ENCODE results near the gene EFTUD2.

Gene EFTUD2

DNA sequence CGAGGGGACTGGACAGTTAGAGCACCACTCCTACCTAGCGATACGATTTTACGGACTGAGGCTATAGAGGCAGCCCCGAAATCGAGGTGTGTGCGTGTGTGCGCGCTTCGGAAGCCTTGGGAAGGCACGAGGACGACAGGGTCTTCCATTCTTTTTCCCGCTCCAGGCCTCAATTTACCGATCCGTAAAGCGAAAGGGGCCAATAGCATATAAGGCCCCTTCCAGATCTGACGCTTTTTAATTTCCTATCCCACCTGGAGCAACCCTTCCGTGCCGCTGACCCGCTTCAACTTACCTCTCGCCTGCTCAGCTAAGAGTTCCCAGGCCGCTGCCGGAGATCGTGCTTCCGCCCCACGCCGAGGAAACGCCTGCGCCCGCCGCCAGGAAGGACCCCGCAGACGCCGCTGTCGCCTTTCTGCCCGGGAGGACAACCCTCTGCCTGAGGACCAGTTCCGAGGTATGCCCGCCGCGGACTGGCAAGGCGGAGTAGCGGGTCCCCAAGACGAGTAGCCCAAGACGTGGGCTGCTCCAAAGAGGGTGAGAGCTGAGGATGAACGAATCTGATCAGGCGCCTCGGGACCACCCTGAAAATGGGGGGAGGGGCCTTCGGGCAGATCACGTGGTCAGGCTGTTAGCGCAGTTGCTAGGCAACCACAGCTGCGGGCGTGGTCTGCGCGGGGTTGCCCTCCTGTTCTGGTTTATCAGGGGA, at the start of gene EFTUD2:
Gene EFTUD2 (minus strand): TSS at position 372 of the 709 bp plus-strand sequence. CDS start 4,924 bp downstream, outside the sequence.
- DNase-seq = peak; percentile 93

DNA sequence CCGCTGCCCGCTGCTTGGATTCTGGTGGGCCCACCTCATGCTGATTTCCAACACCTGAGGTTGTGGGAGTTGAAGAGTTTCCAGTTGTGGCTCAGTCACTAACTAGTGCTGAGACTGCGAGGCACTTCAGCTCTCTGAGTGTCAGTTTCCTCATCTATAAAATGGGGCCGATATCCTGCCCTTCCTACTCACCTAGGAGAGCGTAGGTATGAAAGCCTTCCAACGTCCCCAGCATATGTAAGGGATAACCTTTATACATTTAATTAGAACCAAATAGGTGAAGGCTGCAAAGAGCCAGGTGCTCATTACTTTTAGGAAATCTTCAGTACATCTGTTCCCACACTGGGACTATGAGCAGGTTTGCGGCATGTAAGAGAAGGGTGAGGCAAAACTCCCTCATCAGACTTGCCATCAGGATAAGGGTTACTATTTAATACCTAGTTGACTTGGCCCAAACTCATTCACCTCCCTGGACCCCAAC, 49.1 kb upstream of the EFTUD2 start:
- peak; percentile 1 for DNase-seq

DNA sequence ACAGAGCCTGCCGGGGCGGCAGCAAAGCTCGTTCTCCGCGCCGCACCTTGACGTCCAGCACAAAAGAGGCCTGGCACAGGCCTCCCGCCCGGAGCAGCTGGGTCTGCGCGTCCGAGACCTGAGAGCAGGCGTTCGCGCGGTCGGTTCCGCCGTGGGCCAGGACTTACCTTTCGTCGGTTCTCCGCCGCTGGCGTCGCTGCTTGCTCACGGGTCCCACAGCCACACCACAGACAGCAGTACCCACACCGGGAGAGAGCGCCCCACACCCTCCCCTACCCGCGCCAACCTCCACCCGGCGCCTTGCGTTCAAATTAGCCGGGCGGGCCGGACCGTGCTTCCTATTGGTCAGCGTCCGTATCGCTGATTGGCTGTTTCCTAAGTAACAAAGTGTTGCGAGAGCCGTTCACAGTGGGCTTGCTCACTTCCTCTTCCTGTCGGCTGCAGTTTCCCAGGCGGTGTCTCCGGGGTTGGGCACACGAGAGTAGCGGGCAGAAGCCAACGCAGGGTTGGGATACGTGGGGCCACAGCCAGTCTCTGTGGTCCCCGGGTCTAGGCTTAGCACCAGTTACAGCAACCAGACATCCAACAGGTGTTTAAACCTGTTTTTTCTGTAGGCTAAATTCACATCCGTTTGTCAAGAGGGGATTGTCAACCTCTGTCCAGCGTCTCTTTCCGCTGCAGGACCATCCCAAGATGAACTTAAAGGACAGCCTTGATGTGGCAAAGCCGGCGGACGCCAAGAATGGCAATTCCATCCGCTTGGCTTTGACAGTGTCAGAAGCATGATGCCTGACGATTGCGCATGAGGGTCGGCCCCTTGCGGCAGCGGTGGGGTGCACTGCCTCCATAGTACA, 48.4 kb upstream of the EFTUD2 start, which contains the start of gene KIF18B:
Gene KIF18B (minus strand): TSS at position 313 of the 854 bp plus-strand sequence. CDS start 11,429 bp downstream, outside the sequence.
- DNase-seq = peak; percentile 97

DNA sequence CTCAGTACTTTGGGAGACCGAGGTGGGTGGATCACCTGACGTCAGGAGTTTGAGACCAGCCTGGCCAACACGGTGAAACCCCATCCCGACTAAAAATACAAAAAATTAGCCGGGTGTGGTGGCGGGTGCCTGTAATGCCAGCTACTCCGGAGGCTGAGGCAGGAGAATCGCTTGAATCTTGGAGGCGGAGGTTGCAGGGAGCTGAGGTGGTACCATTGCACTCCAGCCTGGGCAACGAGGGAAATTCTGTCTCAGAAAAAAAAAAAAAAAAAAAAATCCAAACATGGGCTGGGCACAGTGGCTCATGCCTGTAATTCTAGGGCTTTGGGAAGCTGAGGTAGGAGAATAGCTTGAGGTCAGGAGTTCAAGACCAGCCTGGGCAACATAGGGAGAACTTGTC, 46.4 kb upstream of the EFTUD2 start:
- peak; percentile 1 for DNase-seq

DNA sequence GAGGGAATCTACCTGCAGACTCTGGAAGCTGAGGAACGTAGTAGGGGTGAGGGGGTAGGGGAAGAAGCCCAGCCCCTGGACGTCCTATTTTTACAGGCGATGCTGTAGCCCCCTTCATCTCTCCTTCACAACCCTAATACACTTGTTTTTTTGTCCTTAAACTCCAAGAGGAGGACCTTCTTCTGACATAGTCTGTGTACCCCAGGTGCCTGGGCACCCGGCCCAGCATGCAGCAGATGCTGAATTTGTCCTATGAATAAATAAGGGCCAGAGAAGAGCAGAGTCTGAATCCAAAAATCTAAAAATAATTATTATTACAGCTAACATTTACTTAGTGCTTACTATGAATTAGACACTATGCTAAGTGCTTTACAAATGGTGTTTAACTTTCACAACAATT, 43.2 kb upstream of the EFTUD2 start:
- DNase-seq = no peak

DNA sequence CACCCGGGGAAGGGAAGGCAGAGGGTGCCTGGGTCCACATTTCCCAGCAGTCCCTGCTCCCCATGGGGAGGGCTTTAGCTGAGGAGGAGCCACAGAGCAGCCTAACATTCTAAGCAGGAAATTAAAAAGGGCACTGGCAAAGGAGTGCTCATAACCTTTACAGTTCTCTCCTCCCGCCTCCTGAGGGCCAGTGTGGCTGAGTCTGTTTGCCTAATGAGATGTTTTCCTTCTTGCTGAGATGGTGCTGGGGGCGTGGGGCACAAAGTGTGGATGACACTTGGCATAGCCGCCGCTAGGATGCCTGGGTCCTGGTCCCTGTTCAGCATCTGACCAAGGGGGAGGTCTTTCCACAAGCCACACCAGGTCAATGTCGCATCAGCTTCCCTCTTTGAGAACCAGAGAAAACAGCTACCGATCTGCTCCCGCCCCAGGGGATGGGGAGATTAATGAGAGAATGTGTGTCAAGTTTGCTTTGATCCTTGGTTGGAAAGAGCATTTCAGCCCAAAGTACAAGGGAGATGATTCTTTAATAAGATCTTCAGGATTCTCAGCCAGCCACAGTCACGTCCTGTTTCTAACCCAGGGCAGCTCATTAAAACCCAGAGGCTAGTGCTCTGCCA, 42.6 kb upstream of the EFTUD2 start:
- no peak for DNase-seq

DNA sequence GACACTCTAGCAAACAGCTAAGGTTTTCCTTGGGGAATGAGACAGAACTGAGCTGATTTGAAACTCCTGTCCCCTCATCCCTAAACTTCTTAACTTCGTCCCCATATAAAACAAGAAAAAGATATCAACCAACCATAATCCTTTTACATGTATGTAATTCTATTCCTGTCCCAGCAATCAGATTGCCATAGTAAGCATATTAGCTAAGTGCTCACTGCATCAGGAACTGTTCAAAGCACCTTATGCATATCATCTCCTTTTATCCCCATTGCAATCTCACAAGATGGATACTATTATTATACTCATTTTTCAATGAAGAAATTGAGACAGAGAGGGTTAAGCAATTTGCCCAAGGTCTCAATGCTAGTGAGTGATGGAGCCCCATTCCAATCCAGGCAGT, 41.5 kb upstream of the EFTUD2 start:
- no peak for DNase-seq

DNA sequence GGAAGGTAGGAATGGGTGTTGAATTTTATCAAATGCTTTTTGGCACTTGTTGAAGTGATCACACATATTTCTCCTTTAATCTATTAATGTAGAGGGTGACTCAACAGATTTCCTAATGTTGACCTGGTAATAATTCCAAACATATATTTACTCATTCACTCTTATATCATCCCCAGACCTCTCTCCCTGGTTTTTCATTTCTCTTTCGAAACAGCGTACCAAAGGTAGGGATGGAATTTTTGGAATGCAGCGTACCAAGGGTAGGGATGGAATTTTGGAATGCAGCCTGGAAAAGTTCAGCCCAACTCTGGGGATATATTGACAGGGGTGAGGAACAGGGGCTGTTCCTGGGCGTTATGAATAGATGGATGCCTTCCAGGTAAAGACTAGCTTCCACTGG, 41.1 kb upstream of the EFTUD2 start:
- no peak for DNase-seq

DNA sequence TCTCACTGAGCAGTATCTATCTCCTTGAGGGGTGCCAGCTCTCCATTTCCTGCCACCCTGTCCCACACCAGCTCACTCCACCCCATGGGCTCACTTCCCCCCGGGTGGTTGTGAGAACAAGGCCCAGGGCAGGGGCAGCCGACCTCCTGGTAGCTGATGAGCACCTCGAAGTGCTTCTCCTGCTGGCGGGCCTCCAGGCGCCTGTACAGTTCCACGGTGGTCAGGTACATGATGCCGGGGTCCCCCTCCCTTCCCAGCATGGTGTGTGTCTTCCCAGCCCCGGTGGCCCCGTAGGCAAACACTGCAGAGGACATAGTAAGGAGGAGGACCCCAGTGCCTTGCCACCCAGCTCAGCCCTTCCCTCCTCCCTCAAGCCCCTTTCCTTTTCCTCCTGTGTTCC, 35.9 kb upstream of the EFTUD2 start:
- no peak for DNase-seq

DNA sequence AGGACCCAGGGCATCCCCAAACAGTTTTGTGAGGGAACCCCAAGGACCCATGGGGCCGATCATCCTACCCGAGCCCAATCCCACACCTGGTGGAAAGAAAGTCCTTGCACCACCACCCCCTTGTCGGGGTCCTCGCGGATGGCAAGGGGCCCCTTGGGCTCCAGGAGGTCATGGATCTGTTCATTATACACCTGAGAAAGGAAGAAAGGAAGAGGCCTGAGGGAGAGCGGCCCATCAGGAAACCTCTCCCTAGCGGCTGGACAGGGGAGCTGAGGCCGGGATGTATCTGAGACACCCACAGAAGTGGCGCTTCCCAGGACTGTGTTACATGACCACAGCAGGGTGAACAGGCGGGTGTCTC, 35.5 kb upstream of the EFTUD2 start:
- DNase-seq = no peak

DNA sequence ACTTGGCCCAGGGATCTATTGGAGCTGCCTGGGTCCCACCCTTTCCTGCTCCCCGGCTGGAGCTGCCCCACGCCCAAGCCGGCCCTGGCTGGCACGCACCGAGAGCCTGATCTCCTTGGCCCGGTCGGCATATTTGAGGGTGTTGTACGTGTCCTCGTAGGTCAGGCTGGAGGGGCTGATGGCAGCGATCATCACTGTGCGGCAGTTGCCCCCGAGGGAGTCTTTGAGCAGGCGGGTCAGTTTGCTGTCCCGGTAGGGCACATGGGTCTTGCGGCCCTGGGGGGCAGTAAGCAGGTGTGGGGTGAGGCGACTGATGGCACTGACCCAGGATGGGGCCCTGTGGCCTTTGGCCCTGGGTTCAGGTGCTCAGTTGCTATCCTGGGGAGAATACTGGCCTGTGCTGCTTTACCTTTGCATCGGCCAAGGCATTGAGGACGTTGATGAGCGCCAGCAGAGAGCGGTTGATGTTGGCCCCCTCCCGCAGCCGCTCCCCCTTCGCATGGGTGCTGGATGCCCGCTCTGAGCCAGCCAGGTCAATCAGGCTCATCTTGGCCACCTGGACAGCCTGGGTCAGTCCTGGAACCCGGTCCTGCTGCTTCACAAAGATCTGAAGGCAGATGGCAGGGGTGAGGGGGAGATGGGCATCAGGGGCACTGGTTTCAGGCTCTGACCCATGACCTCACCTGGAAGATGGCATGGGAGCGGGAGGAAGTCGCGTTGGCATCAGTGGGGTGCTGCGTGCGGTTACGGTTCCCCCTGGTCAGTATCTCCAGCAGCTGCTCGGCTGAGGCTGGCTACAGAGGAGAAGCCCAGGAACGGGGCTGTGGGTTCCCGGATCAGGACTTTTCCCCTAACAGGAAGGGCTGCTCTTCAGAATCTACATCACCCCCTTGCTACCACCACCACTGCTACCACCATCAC, 34.8 kb upstream of the EFTUD2 start:
- no peak for DNase-seq

DNA sequence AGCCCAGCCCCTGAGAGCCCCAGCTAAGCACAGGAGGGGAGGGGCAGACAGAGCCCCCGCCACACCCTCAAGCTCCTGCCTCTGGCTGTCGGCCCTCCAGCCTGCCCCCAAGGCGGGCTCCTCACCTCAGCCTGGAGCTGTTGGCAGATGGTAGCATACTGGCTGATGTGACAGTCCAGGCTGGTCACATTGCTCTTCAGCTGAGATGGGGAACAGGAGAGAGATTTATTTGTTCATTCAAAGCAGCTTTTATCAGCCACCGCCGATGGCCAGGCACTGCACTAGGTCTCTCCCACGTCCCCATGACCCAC, 33.5 kb upstream of the EFTUD2 start:
- DNase-seq = no peak

DNA sequence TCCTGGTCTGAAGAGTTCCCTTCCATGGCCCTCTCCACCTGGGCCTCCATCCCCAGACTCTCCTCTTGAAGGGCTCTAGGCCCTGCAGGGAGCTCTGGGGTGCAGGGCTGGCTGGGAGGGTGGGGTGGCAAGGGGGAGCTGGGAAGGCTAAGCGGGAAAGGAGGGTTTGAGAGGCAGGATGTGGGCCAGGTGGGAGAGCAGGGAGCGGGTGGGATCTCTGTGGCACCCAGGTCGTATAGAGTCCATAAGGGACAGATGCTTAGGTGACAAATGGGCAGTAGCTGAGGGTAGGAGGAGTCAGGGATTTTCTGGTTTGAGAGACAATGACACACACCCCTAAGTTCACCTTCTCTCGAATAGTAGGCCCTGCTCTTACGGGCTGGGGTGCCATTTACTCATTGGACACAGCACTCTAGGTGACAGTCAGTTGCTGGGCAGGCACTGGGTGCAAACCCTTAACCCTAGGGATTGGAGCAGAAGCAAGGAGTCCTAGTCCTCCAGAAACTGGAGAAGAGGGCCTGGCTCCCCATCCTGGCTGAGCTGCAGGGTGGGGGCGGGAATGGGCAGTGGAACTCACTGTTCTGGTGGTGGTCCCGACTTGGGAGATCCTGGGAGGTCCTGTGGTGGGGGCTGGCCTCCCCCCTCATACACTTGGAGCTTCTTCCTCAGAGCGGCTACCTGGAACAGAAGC, 33.0 kb upstream of the EFTUD2 start:
- no peak for DNase-seq

DNA sequence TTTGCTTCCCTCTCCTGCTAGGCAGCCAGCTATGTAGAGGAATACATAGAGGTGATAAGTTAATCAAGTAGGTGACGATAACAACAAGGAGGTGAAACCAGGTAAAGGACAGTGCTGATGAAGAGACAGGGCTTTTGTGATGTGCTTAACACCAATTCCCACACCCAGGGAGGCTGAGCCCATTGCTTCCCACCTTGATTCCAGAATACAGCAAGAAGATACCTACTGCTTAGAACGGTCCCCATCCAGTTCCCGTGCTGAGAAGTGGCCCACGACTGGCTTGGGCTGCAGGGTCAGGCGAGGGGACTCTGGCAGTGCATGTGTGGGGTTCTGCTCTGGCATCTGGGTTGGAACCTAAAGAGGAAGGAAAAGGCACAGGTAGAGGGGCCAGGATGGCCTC, 32.1 kb upstream of the EFTUD2 start:
- DNase-seq = no peak

DNA sequence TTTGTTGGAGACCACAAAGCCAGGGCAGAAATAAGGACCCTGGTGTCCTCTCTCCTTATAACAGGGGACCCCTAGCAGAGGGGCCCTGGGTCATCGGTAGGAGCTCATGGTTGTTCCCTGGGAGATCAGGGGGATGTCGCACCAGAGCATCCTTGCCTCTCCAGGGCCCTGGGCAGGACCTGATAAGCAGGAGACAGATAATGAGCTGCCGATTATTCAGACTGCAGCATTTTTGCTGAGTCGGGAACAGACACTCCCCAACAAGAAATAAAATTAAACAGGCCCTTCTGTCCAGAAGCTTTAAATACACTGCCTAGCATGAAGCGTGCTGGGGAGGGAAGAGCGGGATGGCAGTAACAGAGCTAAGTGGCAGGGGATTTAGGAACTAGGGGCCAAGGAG, 31.4 kb upstream of the EFTUD2 start:
- no peak for DNase-seq

DNA sequence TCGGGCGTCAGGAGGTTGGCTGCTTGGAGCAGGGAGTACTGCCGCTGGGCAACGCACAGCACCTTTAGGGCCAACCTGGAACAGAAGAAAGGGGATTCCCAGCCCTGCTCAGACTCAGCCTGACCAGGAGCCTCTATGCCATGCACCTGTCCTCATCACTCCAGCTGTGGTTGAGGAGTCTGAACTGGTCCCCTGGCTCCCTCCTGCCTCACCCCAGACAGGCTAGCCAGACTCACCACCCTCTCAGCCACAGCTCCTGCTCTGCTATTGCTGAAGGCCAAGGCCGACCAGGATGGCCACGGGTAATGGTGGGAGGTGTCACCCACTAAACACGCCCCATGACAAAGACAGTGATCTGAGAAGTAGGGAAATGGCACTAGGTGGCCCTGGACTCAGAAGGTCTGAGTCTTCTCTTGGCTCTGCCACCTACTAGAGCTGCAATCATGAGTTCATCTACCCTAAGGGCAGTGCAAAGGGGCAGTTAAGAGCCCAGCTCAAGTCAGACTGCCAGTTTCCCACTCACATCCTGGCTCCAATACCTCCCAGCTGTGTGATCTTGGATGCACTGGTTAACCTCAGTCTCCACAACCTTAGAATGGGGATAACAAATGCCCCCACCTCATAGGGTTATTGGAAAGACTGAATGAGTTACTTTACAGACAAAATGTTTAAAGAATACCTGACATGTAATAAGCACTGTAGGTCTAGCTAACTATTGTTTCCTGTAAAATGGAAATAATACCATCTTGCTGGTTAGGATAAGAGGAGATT, 29.9 kb upstream of the EFTUD2 start:
- DNase-seq = no peak

DNA sequence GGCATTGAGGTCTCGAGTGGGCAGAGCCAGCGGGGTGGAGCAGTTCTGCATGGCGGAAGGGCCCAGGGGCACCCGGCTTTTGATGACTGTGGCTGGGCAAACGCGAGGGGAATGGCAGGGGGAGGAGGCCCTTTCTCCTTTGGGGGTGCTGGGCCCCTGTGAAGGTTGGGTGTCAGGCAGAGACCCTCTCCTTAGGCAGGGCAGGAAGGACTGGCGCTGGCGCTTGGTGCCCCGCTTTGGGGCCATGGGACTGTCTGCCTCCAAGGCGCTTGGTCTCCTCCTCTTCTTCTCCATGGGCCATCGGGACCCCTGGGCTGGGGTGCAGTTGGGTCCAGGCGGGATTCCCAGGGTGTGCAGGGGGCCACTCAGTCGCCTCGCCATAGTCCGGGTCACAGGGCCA, 28.9 kb upstream of the EFTUD2 start:
- no peak for DNase-seq

DNA sequence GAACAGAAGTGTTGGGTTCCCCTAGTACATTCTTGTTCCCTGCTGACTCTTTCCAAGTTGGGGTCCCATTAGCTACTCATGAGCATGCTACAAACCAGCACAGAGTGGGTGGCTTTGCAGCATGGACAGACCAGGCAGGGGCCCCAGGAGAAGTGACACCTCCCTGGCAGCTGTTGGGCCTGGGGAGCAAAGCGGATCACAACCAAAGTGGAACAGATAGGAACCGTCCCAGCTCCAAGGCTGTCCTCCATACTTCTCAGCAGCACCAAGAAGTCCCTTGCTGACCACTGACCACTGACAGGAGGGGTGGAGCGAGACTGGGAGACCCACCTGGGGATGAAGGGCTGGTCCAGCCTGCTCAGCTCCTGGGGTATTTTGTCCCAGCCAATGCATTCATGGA, 28.5 kb upstream of the EFTUD2 start:
- DNase-seq = no peak

DNA sequence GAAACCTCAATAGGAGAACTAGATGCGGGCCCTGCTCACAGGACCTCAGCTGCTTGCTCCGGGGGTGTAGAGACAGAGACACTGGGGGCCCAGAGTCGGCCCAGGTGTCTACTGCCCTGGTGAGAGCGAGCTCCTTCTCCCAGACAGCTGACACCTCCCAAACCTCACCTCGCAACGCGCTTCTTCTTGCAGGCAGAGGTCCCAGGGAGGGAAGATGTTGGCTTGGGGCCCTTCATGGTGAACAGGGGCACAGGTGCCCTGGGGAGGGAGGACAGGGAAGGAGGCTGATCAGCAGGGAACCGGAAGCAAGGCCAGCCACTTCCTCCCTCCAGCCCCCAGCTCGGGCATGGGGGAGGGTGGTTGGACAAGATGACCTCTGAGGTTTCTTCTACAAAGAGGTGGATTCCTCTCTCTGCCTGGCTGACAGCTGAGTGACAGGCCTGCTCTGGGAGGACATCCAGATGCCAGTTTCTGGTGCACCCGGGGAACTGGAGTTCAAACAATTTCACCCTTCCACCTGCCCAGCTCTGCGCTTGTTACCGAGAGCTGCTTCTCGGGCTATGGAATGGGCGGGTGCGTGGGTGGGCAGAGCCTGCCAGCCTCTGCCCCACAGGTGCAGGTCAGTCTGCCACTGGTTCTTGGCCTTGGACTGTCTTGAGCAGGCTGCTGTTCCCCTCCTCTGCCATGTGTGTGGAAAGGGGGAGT, 27.7 kb upstream of the EFTUD2 start:
- no peak for DNase-seq

Measured in RPMI8226 (cell line).